GM21737 (cell line): ENCODE measurements around the gene SMC1B.
"Not testable (repeated sequence)": the region's sequence is repeated elsewhere in the genome, so short reads cannot be mapped to it uniquely, and the experiment has no call there.

Experiments
- ATAC-seq: cut with Tn5 transposase; IDR thresholded peaks from one replicate; pipeline ENCODE4 v1.9.1; 2021; ENCODE audit warnings: mild to moderate bottlenecking, moderate library complexity; ENCODE audit not compliant: unreplicated experiment

SMC1B gene

DNA sequence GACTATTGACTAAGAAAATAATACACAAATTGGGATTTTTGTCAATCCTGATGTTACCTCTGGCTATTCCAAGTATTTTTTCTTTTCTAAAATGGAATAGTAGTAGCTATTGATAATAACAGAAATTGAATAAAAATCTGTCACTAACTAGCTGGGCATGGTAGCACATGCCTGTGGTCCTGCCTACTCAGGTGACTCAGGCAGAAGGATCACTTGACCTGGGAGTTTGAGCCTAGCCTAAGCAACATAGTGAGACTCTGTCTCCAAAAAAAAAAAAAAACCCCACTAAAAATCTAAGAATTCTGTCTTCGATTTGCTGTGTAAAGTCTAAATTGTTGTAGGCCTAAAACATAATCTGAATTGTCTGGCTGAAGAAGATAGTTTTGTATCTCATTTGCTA lies 61.4 kb downstream of the SMC1B start:
- ATAC-seq = no peak

DNA sequence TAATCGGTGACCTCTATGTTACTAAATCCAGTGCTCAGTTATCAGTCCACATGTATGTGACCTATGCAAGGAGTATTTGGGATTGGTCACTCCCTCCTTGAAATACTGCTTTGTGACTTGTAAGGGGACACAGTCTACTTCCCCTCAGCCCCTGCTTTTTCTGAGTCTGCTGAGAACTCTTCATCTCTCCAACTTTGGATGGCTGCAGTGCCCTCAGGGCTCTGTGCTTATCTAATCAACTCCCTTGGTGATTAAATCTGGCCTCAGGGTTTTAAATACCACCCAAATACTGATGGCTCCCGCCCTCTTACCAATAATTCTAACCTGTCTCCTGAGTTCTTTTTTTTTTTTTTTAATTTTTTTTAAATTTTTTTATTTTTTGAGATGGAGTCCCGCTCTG lies 63.5 kb downstream of the SMC1B start:
- ATAC-seq = no peak

DNA sequence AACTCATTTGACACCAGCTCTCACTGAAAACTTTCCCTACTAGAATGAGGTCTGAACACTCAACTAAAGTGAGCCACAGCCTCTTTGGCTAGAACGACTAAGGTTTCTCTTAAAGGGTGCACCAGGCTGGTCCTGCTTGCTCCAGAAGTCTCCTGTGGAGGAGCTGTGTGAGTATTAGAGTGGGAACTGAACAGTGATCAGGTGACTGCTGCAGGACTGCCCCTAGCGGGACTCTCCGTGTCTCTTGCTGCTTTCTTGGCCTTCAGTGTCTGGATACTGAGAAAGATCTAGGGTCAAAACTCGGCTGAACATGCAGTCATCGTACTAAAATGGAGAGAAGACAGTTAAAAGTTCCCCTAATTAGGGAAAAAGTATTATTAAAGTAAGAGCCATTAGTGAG lies 69.1 kb downstream of the SMC1B start:
- ATAC-seq = no peak

DNA sequence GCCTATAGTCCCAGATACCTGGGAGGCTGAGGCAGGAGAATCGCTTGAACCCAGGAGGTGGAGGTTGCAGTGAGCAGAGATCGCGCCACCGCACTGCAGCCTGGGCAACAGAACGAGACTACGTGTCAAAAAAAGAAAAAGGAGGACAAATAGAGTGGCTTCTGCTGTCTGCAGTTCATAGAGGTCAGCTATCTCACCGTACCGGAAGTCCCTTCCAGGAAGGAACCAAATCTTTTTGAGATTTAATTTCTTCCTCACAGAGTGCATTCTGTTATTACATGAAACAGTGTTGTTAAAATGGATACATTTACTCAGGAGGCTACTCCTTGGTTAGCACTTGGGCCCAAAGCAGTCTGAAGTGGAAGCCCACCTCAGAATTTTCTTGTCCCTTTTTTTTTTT lies 70.3 kb downstream of the SMC1B start:
- no peak for ATAC-seq

DNA sequence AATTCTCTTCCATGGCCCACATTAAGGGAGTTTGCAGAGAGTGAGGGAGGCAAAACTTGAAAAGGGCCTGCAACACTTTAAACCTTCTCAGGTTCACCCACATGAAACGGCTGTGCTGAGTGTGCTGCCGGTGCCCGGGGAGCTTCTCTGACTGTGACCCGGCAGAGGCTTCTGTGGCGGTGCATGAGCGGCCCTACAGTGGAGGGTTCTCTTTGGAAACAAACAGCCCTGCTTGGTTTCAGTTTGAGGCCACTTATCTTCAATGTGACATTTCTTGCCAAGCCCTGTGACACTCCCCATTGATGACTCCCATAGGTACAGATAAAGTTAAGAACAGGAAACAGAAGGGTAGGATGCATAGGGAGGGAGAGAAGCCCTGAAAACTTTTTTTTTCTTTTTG lies 71.9 kb downstream of the SMC1B start:
- no peak for ATAC-seq

DNA sequence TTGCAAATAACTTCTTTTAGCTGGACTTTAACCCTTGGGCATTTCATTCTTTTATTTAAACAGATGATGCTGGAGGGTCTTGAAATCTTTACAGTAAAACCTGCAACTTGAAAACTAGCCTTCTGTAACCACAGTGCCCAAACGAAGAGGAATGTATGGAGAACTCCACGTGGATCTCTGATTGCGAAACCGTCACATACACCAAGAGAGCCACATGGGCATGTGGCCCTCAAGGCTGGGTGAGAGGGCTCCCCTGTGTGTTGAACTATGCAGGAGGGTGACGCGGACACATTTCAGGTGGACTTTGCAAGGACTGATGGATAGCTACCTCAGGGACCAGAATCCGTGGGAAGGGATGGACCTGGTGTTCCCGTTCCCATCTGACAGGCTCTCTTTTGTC lies 73.1 kb downstream of the SMC1B start:
- ATAC-seq = no peak

DNA sequence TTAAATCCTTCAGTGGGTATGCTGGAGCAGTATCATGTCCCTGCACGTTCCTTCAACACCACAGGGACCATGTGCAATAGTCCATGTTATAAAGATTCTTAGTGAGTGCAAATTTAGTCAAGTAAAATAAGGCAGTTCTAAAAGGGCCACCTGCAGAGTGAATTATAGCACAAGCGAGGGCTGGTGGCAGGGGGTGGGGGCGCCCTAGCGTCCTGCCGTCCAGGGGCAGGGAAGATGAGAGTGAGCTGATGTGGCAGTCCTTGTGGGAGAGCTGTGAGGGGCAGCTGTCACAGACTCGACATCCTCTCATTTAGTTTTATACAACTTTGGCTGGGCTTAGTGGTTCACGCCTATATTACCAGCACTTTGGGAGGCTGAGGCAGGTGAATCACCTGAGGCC lies 74.6 kb downstream of the SMC1B start:
- ATAC-seq = no peak

DNA sequence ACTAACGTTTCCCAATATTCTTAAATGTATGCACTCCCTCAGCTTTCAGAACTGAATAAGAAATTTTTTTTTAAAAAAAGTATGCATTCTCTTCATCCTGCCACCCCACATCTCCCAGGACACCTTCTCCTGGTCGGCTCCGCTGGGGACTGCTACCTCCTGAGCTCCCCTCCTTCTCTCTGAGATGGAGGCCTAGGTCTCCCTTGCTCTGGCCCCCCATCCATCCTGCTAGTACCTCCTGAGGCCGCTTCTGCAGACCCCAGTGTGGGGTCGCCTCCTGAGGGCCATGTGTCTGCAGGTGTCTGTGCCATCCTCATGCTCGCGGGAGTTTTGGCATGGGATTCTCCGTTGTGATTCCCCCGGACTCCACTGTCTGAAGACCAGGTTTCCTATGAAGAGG lies 75.9 kb downstream of the SMC1B start:
- ATAC-seq = no peak

DNA sequence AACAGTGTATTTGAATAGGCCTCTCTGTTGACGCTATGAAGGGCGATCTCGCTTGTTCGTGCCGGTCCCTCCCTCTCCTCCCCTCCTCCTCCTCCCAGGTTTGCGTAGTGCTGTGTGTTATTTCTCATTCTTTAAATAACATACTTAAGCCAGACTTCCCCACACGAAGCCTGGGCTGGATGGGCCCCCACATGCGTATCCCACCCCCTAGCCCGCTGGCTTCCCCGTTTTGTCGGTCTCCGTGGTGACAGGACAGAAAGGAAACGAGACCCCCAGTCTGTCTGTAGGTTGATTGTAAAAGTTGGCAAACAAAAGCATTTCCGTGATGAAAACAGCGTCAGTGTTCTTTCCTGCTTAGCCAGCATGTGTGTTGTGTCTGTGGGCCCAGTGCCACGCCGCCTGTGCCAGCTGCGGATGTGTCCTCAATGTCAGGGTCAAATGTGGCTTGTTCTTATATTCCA lies 76.4 kb downstream of the SMC1B start:
- no peak for ATAC-seq

DNA sequence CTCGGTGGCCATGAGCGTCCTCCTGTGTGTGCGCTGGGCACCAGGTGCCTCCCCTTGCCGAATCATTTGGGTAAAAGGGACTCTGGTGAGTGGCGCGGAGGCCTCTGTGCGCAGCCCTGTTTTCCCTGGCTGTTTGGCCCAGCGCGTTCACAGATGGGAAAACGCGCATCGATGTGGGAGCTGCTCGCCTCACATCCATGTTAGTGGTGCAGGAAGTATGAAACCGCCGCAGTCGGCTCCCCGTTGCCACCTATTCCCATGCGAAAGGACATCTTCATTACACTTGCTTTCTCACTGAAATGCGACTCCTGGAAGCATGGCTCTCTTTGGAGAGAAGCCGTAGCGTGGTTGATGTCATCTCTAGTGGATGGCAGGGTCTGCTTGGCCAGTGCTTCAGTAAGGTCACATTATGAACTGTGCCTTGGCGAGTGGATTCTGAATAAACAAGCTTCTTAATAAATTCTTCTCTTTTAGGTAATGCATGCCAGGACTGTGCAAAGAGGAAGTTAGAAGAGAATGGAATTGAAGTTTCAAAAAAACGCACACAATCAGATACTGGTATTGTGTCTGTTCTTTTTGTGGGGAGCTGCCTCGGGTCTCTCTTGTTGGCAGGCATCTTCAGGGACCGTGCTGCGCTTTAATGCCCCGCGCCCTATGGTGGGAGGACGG lies 77.4 kb downstream of the SMC1B start:
- no peak for ATAC-seq

DNA sequence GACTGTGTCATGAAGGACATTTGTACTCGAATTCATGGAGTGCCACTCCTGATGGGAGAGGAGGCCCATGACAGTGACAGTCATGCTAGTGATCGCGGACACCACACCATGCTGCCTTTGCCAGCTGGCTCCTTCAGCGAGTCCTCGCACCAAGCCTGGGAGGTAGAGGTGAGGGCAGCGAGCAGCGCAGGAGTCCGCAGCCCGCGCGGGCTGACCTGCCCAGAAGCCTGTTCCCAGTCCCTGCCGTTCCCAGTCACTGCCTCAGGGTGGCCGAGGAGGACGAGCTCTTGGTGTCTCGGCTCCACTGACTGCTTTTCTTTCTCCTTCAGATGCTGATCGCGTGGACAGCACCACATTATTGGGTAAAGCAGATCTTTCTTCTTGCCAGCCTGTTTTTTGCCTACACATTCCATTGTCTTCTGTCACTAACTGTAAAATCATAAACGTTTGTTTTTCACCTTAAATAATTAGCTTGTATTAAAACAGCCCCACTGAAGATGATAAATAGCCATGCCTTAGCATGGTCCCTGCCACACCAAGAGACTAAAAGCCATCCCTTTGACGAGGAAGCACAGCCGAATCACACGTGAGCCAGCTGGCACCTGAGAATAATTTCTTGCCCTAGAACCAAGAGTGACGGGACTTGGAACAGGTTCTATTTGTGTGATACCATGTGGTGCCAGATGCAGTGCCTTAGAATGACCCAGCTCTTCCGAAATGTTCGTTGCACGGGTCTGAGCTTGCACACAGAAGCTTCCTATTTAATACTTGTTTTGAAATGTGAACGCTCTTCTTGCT lies 78.2 kb downstream of the SMC1B start:
- ATAC-seq = no peak

DNA sequence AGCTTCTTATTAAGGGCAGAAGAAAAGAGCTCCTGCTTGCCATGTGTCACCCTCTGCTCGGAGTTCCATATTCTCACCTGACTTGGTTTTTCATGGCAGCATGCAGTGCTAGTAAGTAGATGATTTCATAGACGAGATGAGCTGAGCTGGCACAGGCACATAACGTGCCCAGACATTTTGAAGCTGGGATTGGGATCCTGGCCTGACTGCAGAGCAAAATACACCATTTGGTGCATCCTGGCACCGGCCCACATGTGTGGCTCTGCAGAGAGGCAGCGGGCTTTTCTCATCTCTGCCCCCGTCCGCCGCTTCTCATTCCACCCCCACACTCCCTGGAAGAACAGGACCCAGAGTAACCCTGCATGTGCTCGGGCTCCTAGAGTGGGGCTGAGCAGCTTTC lies 78.9 kb downstream of the SMC1B start:
- no peak for ATAC-seq

DNA sequence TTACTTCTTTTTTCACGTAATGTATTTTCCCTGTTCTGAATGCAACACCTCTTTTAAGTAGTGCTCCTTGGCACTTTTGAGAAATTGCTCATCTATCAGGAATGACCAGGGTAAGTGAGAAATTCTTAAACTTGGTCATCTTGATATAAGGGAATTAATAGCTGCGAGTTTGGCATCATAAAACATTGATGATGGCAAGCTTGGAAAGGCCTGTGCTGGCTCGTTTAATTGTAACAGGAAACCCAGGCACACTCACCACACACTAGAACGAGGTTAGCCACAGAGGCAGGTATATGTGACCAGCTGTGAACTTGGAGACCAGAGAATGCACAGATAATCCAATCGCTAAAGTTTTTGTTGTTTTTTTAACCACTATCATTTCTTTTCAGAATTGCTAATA lies 79.3 kb downstream of the SMC1B start:
- no peak for ATAC-seq

DNA sequence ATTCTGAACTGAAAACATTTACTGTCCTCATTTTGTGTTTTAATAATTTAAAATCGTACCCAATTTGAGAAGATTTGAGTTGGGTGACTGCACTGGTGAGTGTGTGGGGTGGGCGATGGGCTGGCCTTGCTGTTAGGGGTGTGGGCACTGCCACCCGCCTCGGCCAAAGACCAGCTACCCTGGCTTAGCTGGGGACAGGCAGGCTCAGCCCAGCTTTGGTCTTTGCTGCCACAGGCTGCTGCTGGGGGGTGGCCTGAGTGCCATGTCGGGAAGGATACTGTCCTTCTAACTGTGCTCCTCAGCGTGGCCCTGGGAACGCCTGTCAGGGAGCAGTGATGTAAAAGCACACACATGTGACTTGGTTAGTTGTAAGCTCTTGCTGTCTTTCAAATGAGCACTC lies 81.4 kb downstream of the SMC1B start:
- no peak for ATAC-seq

DNA sequence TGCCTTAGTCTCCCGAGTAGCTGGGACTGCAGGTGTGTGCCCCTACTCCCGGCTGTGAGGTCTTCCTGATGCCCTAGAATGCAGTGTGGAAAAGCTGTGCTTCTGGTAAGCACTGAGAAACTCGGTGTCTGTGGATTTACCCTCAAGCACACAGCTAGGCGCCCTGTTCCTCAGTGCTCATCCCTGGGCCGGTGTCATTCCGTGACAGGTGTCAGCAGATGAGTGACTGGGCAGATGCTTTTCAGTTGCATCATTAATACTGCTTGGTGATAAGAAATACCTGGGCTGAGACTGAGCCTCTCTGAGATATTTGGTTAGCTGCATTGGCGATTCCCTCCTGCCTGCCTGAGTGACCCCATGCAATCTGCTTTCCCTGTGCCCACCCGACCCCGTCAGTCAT lies 81.9 kb downstream of the SMC1B start:
- no peak for ATAC-seq

DNA sequence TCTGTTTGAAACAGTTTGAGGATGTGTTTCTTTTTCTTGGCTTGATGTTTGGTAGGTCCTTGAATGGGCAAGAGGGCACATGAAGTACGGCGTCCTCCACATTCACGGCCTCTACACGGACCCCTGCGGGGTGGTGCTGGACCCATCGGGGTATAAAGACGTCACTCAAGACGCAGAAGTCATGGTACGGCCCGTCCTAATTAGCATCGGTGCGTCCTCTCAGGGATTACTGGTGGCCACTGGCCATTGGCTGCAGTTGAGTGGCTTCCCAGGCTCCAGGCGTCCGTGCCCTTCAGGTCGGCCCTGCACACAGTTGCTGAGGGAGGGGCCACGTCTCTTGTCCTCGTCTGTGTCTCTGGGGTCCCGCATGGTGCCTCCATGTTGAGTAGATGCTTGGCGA lies 82.9 kb downstream of the SMC1B start:
- no peak for ATAC-seq

DNA sequence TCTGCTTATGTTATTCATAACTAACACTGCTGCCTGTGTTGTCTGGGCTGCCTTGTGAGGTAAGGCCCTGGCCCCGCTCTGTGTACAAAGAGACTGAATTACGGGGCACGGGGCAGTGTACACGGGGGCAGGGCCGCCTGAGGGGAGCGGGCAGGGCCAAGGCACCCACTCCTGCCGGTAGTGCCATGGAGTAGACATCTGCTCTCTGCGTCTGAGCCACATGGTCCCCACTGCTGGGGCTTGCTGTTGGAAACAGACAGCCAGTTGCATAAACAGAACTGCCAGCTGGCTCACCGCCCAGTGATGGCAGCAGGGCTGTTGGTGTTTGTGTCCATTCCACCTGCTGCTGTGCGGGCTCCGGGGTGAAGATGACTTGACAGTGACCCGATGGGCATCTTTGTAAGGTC lies 83.9 kb downstream of the SMC1B start:
- no peak for ATAC-seq

DNA sequence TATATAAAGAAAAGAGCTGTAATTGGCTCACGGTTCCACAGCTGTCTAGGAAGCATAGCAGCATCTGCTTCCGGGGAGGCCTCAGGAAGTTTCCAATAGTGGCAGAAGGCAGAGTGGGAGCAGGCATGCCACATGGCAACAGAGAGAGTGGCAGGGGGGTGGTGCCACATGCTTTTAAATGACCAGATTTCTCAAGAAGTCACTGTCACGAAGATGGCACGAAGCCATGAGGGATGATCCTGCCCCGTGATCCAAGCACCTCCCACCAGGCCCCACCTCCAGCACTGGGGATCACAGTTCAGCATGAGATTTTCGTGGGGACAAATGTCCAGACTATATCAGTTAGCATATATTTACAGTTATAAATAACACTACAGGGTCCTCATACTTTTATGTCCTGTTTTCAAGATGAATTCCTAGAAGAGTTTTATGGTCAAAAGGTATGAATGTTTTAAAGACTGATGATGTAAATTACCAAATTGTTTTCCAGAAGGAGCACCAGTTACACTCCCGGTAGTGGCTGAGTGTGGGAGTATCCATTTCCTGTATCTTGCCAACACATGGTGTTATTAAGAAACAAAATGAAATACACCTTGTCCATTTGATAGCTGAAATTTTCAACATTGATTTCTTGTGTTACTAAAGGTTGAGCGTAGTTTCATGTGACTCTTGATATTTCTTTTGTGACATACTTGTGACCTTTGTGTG lies 84.4 kb downstream of the SMC1B start:
- ATAC-seq = no peak

DNA sequence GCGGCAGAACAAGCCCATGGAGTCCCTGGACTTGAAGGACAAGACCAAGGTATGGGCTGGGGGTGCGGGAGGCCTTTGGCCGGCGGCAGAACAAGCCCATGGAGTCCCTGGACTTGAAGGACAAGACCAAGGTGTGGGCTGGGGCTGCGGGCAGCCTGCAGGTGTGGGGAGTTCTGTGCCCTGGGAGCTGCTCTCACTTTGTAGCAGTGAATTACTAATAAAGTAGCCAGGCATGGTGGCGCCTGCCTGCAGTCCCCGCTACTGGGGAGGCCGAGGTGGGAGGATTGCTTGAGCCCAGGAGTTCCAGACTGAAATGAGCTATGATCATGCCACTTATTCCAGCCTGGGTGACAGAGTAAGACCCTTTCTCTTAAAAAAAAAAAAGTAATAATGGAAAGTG lies 85.1 kb downstream of the SMC1B start:
- not testable (repeated sequence) for ATAC-seq

DNA sequence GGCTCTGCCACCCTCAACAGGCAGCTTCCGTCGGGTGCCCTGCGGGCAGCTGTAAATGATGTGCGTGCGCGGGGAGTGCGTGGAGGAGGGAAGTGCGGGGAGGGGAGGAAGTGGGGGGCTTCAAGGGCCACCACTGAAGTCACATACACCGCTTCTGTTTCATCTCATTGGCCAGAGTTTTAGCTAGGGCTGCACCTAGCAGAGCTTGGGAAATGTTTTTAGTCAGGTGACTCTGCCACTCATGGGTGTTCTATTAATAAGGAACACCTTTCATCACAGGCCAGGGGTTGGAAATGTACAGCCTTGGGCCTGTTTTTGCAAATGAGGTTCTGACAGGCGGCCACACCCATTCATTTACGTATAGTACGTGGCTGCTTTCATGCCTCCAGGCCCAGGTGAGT lies 89.1 kb downstream of the SMC1B start:
- ATAC-seq = no peak

DNA sequence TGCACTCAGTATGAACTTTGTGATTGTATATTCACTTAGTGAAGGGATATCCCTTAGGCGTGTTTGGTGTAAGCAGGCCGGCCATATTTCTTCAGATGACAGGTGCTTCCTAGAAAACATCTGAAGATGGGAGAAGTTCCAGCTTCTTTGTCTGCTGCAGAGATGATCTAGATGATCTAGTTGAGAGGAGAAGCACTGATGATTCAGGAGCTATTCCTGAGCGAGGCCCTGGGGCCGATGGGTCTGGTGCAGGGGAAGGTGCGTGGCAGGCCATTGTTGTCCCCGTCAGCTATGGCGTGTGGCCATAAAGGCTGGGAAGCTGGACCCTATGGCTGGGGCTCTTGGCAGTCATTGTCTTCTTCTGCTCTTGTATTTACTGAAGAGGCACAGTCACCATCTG lies 89.7 kb downstream of the SMC1B start:
- no peak for ATAC-seq
